ENCODE measurements around the gene CDCA7L.
A peak's percentile ranks its signal among the peaks of the same experiment; 100 is the strongest.

Gene CDCA7L

GRCh38 chr7:21941611-21942141, 4.0 kb downstream of the CDCA7L start:
- TF ChIP-seq EZH2phosphoT487 (IDR thresholded peaks at IDR 0.05; ENCODE audit: low read length): no peak
- no peak for TF ChIP-seq EZH2 (optimal IDR thresholded peaks at IDR 0.05; ENCODE audit: low read depth, low read length)
- no peak for TF ChIP-seq CTCF (IDR thresholded peaks at IDR 0.05; ENCODE audit: low read length)
- Histone ChIP-seq H3K27me3 (replicated peaks; ENCODE audit: insufficient read depth, low read length) (no peaks in the 10 kb centered on the region), H3K4me3 (ENCODE audit: low read length) (no peak overlapping the region), H3K27ac (ENCODE audit: low read length) (no peak overlapping the region), H3K9me2 (replicated peaks; ENCODE audit: insufficient read depth, low read length) (no peaks in the 10 kb centered on the region), H4K20me1 (ENCODE audit: insufficient read depth, low read length) (0 out of 2 replicates have a peak, but pooled peaks cover 4% of the 10 kb centered on the region), H3K36me3 (replicated peaks; ENCODE audit: insufficient read depth, low read length) (peaks cover 7% of the 10 kb centered on the region; the same call in 1 of the 2 replicates), H3F3A (ENCODE audit: insufficient read depth, low read length) (peaks cover 11% of the 10 kb centered on the region), H3K9me3 (replicated peaks; ENCODE audit: insufficient read depth, low read length) (no peaks in the 10 kb centered on the region), H2AFZ (ENCODE audit: low read length) (no peak overlapping the region), H3K79me2 (ENCODE audit: low read length) (peaks cover 78% of the 10 kb centered on the region), H3K4me1 (ENCODE audit: low read length) (peaks cover 10% of the 10 kb centered on the region; the same call in 1 of the 2 replicates), H3K4me2 (ENCODE audit: low read depth, low read length) (no peak overlapping the region), H3K9ac (ENCODE audit: low read length) (no peak overlapping the region)
- DNase-seq: no peak

DNA sequence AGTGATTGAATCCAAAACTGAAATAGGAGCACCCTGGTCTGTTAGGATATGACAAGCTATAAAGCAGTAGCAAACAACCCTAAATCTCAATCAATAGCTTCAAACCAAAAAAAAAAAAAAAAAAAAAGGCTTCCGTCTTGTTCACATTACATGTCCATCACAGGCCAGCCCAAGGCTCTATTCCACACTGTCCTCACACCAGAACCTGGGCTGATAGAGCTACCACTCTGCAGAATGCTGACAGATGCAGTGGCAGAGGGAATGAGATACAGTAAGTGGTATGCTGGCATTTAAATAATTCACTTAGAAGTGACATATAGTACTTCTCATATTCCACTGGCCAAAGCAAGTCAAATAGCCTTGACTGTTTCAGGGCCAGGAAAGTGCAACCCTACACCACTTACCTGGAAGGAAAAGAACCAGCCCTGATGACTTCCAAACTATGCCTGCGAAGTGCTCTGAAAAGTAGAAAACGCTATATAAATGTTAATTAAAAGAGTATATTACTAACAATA, 5.8 kb downstream of the CDCA7L start:
- no peaks in the 10 kb centered on the region for H3K9me3 ChIP-seq (replicated peaks; ENCODE audit: insufficient read depth, low read length)
- no peaks in the 10 kb centered on the region for H3K27me3 ChIP-seq (replicated peaks; ENCODE audit: insufficient read depth, low read length)
- H2AFZ ChIP-seq (ENCODE audit: low read length): no peak overlapping the region
- peaks cover 7% of the 10 kb centered on the region; the same call in 1 of the 2 replicates for H3K36me3 ChIP-seq (replicated peaks; ENCODE audit: insufficient read depth, low read length)
- peaks cover 95% of the 10 kb centered on the region for H3K79me2 ChIP-seq (ENCODE audit: low read length)
- H3K4me2 ChIP-seq (ENCODE audit: low read depth, low read length): no peak overlapping the region
- H3K4me1 ChIP-seq (ENCODE audit: low read length): 0 out of 2 replicates have a peak, but pooled peaks cover 6% of the 10 kb centered on the region
- no peak overlapping the region; the same call in 1 of the 2 replicates for H3K27ac ChIP-seq (ENCODE audit: low read length)
- no peaks in the 10 kb centered on the region for H3K9me2 ChIP-seq (replicated peaks; ENCODE audit: insufficient read depth, low read length)
- no peak for DNase-seq
- no peak overlapping the region for H3K4me3 ChIP-seq (ENCODE audit: low read length)
- H4K20me1 ChIP-seq (ENCODE audit: insufficient read depth, low read length): peaks cover 4% of the 10 kb centered on the region; the same call in 1 of the 2 replicates
- H3K9ac ChIP-seq (ENCODE audit: low read length): no peak overlapping the region
- no peak for TF ChIP-seq EZH2phosphoT487 (IDR thresholded peaks at IDR 0.05; ENCODE audit: low read length)
- TF ChIP-seq CTCF (IDR thresholded peaks at IDR 0.05; ENCODE audit: low read length): no peak
- no peak for TF ChIP-seq EZH2 (optimal IDR thresholded peaks at IDR 0.05; ENCODE audit: low read depth, low read length)
- peaks cover 7% of the 10 kb centered on the region for H3F3A ChIP-seq (ENCODE audit: insufficient read depth, low read length)

DNA sequence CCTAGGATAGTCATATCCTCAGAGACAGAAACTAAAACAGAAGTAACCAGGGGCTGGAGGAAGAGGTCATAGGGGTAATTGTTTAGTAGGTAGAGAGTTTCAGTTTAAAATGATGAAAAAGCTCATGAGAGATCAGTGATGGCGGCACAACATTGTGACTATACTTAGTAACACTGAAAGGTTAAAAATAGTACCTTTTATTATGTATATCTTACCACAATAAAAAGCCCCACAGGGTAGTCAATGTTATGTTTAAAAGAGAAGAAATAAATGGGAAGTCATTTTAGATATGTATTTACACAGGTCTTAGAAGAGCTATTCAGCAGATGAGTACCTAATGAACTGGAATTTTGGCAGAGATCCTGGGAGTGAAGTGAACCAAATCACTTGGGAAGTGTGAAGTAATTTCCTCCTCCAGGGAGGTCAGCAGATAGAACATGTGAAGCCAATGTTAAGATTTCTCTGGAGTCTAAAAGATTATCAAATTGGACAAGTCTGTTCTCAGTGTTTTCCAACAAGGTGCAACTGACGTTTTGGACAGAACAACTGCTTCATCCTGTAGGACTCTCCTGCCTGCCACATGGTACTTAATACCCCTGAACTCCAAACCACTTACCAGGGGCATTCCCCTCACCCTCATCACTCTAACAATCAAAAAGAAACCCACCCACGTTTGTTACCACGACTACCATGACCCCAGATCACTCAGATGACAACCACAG, 6.4 kb downstream of the CDCA7L start:
- Histone ChIP-seq H3K4me1 (ENCODE audit: low read length) (0 out of 2 replicates have a peak, but pooled peaks cover 6% of the 10 kb centered on the region), H3K36me3 (replicated peaks; ENCODE audit: insufficient read depth, low read length) (peaks cover 7% of the 10 kb centered on the region; the same call in 1 of the 2 replicates), H2AFZ (ENCODE audit: low read length) (no peak overlapping the region), H3K79me2 (ENCODE audit: low read length) (peaks cover 99% of the 10 kb centered on the region), H3K27ac (ENCODE audit: low read length) (no peak overlapping the region; the same call in 1 of the 2 replicates), H3K9ac (ENCODE audit: low read length) (no peak overlapping the region), H3F3A (ENCODE audit: insufficient read depth, low read length) (0 out of 2 replicates have a peak, but pooled peaks cover under 1% of the 10 kb centered on the region), H3K9me3 (replicated peaks; ENCODE audit: insufficient read depth, low read length) (no peaks in the 10 kb centered on the region), H3K27me3 (replicated peaks; ENCODE audit: insufficient read depth, low read length) (no peaks in the 10 kb centered on the region), H3K4me3 (ENCODE audit: low read length) (no peak overlapping the region), H3K9me2 (replicated peaks; ENCODE audit: insufficient read depth, low read length) (no peaks in the 10 kb centered on the region), H4K20me1 (ENCODE audit: insufficient read depth, low read length) (peaks cover 7% of the 10 kb centered on the region; the same call in 1 of the 2 replicates), H3K4me2 (ENCODE audit: low read depth, low read length) (no peak overlapping the region)
- DNase-seq: peak; percentile 41
- TF ChIP-seq CTCF (IDR thresholded peaks at IDR 0.05; ENCODE audit: low read length) (no peak), EZH2phosphoT487 (IDR thresholded peaks at IDR 0.05; ENCODE audit: low read length) (no peak), EZH2 (optimal IDR thresholded peaks at IDR 0.05; ENCODE audit: low read depth, low read length) (no peak)
